Ishikawa (cell line): ENCODE results near the gene GINS2.

ENCODE experiments used
- CEBPB ChIP-seq: IDR thresholded peaks from 2 replicates; pipeline ENCODE4 v1.6.1; 2012
- CREB1 ChIP-seq: IDR thresholded peaks from 2 replicates; pipeline ENCODE4 v1.6.1; 2012; ENCODE audit warnings: low read depth
- EP300 ChIP-seq: IDR thresholded peaks from 2 replicates; pipeline ENCODE4 v1.6.1; 2012; ENCODE audit warnings: borderline replicate concordance
- FOXM1 ChIP-seq: IDR thresholded peaks from 2 replicates; pipeline ENCODE4 v1.6.1; 2012; ENCODE audit warnings: low read depth, borderline replicate concordance
- RAD21 ChIP-seq: IDR thresholded peaks from 2 replicates; pipeline ENCODE4 v1.6.1; 2012; ENCODE audit warnings: low read depth
- TEAD4 ChIP-seq: IDR thresholded peaks from 2 replicates; pipeline ENCODE4 v1.6.1; 2012
- YY1 ChIP-seq: IDR thresholded peaks from 2 replicates; pipeline ENCODE4 v1.6.1; 2012; ENCODE audit warnings: low read depth
- ZBTB7A ChIP-seq: IDR thresholded peaks from 2 replicates; pipeline ENCODE4 v1.6.1; 2012; ENCODE audit warnings: low read depth
- TF ChIP-seq, protein P1 (sequence below): IDR thresholded peaks from 2 replicates; pipeline ENCODE4 v1.6.1; 2012
- TF ChIP-seq, protein P2 (sequence below): IDR thresholded peaks from 2 replicates; pipeline ENCODE4 v1.6.1; 2012

DNA sequence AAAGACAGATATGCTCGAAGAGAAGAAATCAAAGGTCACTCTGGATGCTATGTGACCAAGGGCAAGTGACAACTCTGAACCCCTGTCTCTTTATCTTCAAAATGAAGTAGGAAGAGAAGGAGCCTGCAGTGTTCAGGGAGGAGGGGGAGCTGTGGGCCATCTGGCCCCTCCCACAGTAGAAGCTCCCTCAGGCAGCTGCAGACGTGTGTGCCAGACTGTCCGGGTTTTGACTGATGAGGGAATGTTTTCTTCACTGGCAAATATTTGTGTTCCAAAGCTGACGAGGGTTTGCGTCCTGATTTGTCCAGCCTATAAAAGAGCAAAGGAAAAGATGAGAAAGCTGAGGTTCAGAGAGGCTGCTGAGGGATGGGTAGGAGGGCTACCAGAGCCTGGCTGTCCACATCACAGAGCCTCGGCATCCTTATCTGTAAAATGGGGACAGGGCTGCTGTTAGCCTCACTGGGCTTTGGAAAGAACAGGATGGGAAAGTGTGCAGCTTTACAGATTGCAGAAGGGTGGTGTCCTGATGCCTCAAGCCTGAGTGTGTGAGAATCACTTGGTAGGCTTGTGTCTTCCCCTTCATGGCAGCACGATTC lies 1.8 kb upstream of the GINS2 start:
- TF ChIP-seq ZBTB7A (no peak), CEBPB (no peak), CREB1 (no peak), EP300 (no peak), YY1 (no peak), RAD21 (no peak), FOXM1 (no peak), TEAD4 (no peak)
- TF ChIP-seq, protein P1, sequence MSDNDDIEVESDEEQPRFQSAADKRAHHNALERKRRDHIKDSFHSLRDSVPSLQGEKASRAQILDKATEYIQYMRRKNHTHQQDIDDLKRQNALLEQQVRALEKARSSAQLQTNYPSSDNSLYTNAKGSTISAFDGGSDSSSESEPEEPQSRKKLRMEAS, result no peak
- TF ChIP-seq, protein P2, sequence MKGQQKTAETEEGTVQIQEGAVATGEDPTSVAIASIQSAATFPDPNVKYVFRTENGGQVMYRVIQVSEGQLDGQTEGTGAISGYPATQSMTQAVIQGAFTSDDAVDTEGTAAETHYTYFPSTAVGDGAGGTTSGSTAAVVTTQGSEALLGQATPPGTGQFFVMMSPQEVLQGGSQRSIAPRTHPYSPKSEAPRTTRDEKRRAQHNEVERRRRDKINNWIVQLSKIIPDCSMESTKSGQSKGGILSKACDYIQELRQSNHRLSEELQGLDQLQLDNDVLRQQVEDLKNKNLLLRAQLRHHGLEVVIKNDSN, result no peak
